ENCODE measurements around the gene ZNF581.

- no peak for TF ChIP-seq CTCF (IDR thresholded peaks at IDR 0.05)
- no peak for TF ChIP-seq POLR2AphosphoS5 (IDR thresholded peaks at IDR 0.05; ENCODE audit: low read depth, low read length)
Observed at GRCh38 chr19:55672418-55672817, 29.0 kb downstream of the ZNF581 start.
